Esophagus mucosa (tissue), 1 donor: ENCODE data around the gene BCOR. TPM values are rescaled to one million over a fixed set of nuclear protein-coding genes. Genes with fewer than 3 reads are reported as not detected.

Experiments used
- ATAC-seq: fragments of 200-7000 bp; cut with Tn5 transposase; one replicate; pipeline ENCODE4 v1.9.1; 2020
- total RNA-seq: library from RNA; stranded (reverse); gene quantifications from one replicate; pipeline ENCODE4 v1.2.4, GENCODE V29; 2023
- donor health status: DM: yes; HTN: yes; CAD: no.

The BCOR gene
- total RNA-seq, 1 donor from 2014 or later = 16.2 TPM

GRCh38 chrX:40097141-40097503, 636 bp downstream of the BCOR start:
- no peak for ATAC-seq

- ATAC-seq = no peak
Measured at GRCh38 chrX:40096395-40097091, 1.2 kb downstream of the BCOR start.

DNA sequence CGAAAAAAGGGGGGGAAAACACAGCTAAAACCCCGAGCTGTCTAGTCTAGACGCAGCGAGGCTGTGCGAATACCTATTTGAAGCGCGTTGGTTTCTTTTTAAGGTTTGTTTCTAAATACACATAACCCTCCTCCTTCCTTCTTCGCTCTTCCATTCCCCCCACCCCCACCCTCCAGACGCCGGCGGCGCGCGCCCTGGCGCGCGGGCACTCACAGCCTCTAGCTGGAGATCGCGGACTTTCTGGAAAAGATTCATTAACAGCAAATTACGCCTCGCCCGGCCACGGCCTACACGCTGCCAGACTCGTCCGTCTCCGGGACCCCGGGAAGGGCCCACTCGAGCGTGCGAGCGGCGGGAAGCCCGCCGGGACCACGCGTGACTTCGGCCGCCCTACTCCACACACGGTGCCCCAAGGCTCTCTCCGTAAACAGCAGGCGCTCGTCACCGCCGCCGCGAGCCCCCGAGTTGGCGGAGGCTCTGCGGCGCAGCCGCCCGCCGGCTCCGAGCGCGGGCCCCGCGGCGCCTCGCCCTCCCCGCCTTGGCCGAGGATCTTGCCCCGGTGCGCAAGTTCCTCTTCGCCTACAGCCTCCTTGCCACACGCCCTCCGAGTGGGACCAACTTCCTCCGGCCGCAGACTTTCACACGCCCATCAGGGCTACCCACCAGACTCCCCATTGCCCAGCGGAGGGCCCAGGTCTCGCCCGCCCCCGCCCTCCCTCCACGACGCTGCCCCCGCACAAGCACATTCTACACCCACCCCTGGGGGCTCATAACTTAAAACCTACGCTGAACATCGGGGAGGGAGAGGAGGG, 2.0 kb downstream of the BCOR start:
- ATAC-seq = no peak

- no peak for ATAC-seq
Measured at GRCh38 chrX:40094900-40095582, 2.7 kb downstream of the BCOR start.

GRCh38 chrX:40094041-40094899, 3.5 kb downstream of the BCOR start:
- peak; percentile 19 for ATAC-seq

DNA sequence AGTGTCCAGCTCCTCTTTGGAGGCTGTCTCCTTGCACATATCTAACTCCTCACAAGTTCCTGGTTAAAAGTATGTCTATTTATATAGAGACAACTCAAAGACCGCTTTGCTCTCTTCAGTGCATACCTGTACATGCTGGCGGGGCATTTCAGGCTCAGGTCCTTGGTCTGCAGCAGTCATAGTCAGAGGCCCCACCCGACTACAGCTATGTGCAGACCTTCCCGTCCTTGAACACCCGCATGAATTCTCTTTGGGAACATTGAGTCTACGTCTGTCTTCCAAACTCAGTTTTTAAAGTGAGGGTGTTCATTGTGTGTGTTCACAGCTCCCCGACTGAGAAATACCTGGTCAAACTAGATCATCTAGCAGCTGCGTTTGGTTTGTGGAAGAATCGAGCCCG, 4.2 kb downstream of the BCOR start:
- no peak for ATAC-seq

GRCh38 chrX:40092808-40093435, 4.8 kb downstream of the BCOR start:
- ATAC-seq = no peak

- peak; percentile 17 for ATAC-seq
Measured at GRCh38 chrX:40091691-40092421, 5.9 kb downstream of the BCOR start.

DNA sequence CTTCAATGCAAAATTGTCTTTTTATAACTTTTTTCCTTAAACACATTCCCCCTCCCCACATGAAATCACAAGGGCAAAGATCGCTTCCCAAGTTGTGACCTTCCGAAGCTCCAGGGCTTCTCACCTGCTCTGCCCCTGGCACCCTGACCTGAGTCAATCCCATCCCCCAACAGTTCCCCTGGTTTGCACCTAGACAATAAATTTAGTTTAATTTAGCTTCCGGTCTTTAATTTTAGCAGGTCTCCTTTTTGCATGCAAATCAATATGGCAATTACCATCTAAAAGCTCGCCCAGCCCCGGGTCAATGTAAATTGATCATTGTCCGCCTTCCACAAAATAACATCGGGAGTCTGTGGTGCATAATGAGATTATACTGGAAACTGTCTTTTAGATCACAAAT, 6.8 kb downstream of the BCOR start:
- no peak for ATAC-seq

DNA sequence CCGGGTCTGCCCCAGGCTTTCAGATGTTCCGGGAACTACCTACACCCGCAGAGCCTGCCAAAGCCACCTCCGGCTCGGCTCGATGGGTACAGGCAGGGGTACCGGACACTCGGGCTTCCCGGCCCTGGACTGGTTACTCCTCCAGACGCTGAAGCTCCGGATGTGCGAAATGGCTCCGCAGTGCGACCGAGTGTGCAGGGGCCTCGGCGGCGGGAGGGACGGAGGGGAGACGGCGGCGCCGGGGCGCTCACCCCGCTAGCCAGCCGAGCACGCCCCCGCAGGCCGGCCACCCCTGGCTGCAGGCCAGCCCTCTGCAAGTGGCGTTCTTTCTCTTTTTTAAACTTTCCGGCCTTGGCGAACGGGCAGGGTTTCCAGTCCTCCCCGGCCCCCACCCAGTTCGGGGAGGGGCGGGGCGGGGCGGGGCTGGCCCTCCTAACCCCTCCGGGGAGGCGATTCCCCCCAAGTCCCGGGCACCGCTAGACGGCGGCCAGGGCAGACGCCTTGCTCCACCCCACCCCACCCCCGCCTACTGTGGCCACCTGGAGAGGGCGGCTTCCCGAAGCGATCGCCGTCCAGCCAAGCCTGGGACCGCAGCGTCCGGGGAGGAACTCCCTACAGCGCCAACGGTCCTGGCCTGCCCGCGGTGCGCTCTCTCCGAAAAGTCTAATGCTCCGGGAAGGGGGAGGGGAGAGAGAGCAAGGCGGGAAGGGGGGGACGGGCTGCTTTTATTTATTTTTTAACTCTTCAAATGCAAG, 7.5 kb downstream of the BCOR start:
- peak; percentile 19 for ATAC-seq

- ATAC-seq = no peak
Measured at GRCh38 chrX:40088803-40089540, 8.8 kb downstream of the BCOR start.

GRCh38 chrX:40088299-40088625, 9.5 kb downstream of the BCOR start:
- no peak for ATAC-seq

GRCh38 chrX:40087425-40088298, 10.1 kb downstream of the BCOR start:
- no peak for ATAC-seq

DNA sequence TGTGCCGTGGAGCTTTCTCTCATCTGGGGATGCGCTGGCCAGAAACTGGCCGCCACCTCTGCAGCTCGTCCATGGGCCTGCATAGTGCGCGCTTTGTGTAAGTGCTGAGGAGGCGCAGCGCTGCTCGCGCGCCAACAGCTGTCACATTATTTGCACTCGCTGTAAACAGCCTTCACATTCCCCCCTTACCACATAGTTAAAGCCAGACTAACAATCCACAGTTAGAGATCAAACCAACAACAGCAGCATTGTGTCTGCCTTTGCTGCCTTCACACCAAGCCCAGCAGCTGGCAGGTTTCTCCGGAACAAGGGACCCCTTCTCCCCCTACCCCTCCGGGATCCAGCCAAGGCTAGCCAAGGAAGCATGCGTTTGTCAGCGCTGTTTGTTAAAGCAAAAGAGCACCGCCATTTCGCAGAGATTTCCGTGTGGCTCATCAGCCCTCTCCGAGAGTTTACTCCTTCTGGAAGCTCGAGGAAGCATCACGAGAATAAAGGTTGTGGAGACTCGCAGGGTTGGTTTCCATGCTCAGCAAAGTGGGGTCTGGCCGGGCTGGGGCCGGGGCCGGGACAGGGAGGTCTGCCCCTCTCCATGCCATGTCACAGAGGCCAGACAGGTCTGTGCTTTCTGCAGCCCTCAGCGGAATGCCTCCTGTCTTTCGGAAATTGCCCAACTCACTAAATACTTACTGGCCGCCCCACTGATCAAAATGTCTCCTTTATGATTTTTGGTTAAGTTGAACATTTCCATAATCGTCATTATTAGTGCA, 11.0 kb downstream of the BCOR start:
- ATAC-seq = no peak

DNA sequence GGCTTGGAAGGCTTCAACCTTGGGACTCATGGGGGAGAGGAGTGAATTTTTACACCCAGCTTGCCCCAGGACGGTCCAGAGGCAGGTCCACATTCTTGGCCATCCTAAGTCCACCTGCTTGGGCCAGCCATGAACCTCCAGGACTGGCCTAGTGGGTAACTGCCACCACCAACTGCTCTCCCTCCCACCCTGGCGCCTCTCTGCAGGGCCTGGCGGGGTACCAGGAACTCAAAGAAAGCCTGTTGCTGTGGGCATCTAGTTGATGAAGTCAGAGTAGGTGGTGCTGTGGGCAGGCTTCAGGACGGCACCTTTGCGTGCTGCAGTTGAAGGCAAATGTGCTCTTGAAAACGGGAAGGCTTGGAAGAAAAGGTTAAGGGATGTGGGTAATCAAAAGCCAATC, 12.0 kb downstream of the BCOR start:
- no peak for ATAC-seq

- ATAC-seq = no peak
Measured at GRCh38 chrX:40085102-40085551, 12.6 kb downstream of the BCOR start.

GRCh38 chrX:40084471-40085101, 13.2 kb downstream of the BCOR start:
- ATAC-seq = no peak

DNA sequence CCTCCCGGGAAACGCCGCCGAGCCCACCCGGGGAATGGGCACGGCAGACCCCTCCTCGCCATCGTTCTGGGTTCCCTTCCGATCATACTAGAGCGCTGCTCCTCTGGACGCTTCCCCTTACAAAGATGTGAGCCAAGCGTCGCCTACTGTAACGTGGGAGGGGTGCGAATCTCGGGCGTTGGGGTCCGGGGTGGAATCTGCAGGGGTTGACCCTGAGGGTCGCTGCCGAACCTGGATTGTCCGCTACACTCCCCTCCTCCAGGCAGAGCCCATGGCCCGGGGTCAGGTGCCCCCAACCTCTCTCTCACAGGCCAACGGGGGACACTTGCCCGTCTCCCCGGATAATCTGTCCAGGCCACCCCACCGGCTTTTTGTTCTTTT, 13.8 kb downstream of the BCOR start:
- ATAC-seq = no peak
